ENCODE measurements around the gene TOM1. TPM values are rescaled to one million over a fixed set of nuclear protein-coding genes. Genes with fewer than 3 reads are reported as not detected.

Gene TOM1
- total RNA-seq, 1 donor from 2014 or later = 29.6 TPM

DNA sequence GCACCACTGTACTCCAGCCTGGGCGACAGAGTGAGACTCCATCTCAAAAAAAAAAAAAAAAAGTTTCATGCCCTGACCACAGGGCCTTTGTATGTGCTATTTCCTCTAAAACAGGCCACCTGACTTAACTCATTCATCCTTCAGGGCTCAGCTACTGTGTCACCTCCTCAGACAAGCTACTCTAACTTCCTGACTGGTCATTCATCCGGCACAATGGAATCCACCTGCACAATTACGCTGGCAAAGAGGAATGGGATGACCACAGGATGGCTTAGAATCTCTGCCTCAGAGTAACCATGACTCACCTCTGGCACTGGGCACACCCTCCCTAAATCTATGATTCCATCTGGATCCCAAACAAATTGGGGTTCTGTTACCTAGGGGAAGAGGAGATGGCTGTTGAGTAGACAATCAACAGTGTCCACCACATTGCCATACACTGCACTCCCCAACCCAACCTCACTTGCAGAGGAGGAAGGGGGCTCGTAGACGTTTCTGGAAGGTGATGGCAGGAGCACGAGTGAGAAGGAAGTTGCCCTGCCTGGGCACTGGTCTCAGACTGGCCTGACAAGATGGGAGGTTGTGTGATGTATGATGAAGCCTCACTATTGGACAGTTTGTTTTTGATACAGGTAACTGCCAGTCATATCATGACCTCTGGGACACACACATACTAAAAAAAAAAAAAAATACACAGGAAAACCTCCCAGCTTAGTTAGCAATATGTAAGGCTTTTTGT lies 58.4 kb downstream of the TOM1 start:
- TF ChIP-seq, protein P1, sequence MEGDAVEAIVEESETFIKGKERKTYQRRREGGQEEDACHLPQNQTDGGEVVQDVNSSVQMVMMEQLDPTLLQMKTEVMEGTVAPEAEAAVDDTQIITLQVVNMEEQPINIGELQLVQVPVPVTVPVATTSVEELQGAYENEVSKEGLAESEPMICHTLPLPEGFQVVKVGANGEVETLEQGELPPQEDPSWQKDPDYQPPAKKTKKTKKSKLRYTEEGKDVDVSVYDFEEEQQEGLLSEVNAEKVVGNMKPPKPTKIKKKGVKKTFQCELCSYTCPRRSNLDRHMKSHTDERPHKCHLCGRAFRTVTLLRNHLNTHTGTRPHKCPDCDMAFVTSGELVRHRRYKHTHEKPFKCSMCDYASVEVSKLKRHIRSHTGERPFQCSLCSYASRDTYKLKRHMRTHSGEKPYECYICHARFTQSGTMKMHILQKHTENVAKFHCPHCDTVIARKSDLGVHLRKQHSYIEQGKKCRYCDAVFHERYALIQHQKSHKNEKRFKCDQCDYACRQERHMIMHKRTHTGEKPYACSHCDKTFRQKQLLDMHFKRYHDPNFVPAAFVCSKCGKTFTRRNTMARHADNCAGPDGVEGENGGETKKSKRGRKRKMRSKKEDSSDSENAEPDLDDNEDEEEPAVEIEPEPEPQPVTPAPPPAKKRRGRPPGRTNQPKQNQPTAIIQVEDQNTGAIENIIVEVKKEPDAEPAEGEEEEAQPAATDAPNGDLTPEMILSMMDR (IDR thresholded peaks at IDR 0.05; ENCODE audit: insufficient read depth, low read depth, low read length) = no peak
- no peak for TF ChIP-seq EZH2 (IDR thresholded peaks at IDR 0.05; ENCODE audit: insufficient read depth, low read length)
- H3K9me3 Mint-ChIP-seq (ENCODE audit: unreplicated experiment) = no peaks in the 10 kb centered on the region
- no peak overlapping the region for H2AFZ ChIP-seq (ENCODE audit: low read depth, low read length)
- H3K79me2 ChIP-seq (ENCODE audit: insufficient read depth, low read length) = no peaks in the 10 kb centered on the region
- H3K36me3 ChIP-seq (ENCODE audit: insufficient read depth, low read length) = no peaks in the 10 kb centered on the region
- H3K4me2 ChIP-seq (ENCODE audit: low read length) = no peak overlapping the region
- no peaks in the 10 kb centered on the region for H3K36me3 Mint-ChIP-seq (ENCODE audit: low read depth, unreplicated experiment)
- H3K27me3 ChIP-seq (ENCODE audit: insufficient read depth, low read length) = no peaks in the 10 kb centered on the region
- no peak overlapping the region for H3K27ac ChIP-seq (ENCODE audit: low read depth, low read length)
- no peak for FAIRE-seq
- peak overlapping the region; percentile 66 for H3K27ac Mint-ChIP-seq (ENCODE audit: unreplicated experiment)
- no peak overlapping the region for H3K4me3 Mint-ChIP-seq (ENCODE audit: unreplicated experiment)
- no peak overlapping the region for H3K9ac ChIP-seq (ENCODE audit: low read length)
- no peaks in the 10 kb centered on the region for H3K9me3 ChIP-seq (ENCODE audit: insufficient read depth, low read depth, low read length)
- no peaks in the 10 kb centered on the region for H4K20me1 ChIP-seq (ENCODE audit: insufficient read depth, low read length)
- no peaks in the 10 kb centered on the region for H3K27me3 Mint-ChIP-seq (ENCODE audit: low read depth, unreplicated experiment)
- H3K4me1 ChIP-seq (ENCODE audit: insufficient read depth, low read length) = no peaks in the 10 kb centered on the region
- no peaks in the 10 kb centered on the region for H3K4me1 Mint-ChIP-seq (ENCODE audit: low read depth, unreplicated experiment)
- peak; percentile 58 for DNase-seq (ENCODE audit: low read depth)
- no peak overlapping the region for H3K4me3 ChIP-seq (ENCODE audit: insufficient read depth, low read depth, low read length)

GRCh38 chr22:35359380-35360065 lies 59.8 kb downstream of the TOM1 start:
- H3K27ac Mint-ChIP-seq (ENCODE audit: unreplicated experiment) = no peak overlapping the region
- H3K4me1 Mint-ChIP-seq (ENCODE audit: low read depth, unreplicated experiment) = no peaks in the 10 kb centered on the region
- Histone ChIP-seq H4K20me1 (ENCODE audit: insufficient read depth, low read length) (no peaks in the 10 kb centered on the region), H3K9me3 (ENCODE audit: insufficient read depth, low read depth, low read length) (no peaks in the 10 kb centered on the region), H3K4me3 (ENCODE audit: insufficient read depth, low read depth, low read length) (no peak overlapping the region), H3K27me3 (ENCODE audit: insufficient read depth, low read length) (no peaks in the 10 kb centered on the region), H3K27ac (ENCODE audit: low read depth, low read length) (no peak overlapping the region), H3K4me2 (ENCODE audit: low read length) (no peak overlapping the region), H3K9ac (ENCODE audit: low read length) (no peak overlapping the region), H3K36me3 (ENCODE audit: insufficient read depth, low read length) (no peaks in the 10 kb centered on the region), H3K4me1 (ENCODE audit: insufficient read depth, low read length) (no peaks in the 10 kb centered on the region), H3K79me2 (ENCODE audit: insufficient read depth, low read length) (no peaks in the 10 kb centered on the region), H2AFZ (ENCODE audit: low read depth, low read length) (no peak overlapping the region)
- no peak overlapping the region for H3K4me3 Mint-ChIP-seq (ENCODE audit: unreplicated experiment)
- FAIRE-seq (no peak), DNase-seq (ENCODE audit: low read depth) (no peak)
- no peaks in the 10 kb centered on the region for H3K36me3 Mint-ChIP-seq (ENCODE audit: low read depth, unreplicated experiment)
- no peaks in the 10 kb centered on the region for H3K27me3 Mint-ChIP-seq (ENCODE audit: low read depth, unreplicated experiment)
- no peaks in the 10 kb centered on the region for H3K9me3 Mint-ChIP-seq (ENCODE audit: unreplicated experiment)
- TF ChIP-seq, protein P1 (IDR thresholded peaks at IDR 0.05; ENCODE audit: insufficient read depth, low read depth, low read length) = no peak
- TF ChIP-seq EZH2 (IDR thresholded peaks at IDR 0.05; ENCODE audit: insufficient read depth, low read length) = no peak
